Brain microvascular endothelial cell (primary cell): ENCODE measurements around the gene TCF4.

Source experiments
- DNase-seq: peaks from one replicate; pipeline ENCODE4 v3.0.0-alpha.2; 2020
- H3K27ac ChIP-seq: fragments of 250-450 bp; sonication (Bioruptor Pico); 2 replicates; pipeline ENCODE4 v1.5.1; 2020; ENCODE audit warnings: mild to moderate bottlenecking, moderate library complexity
- H3K27me3 ChIP-seq: fragments of 250-450 bp; sonication (Bioruptor Pico); replicated peaks from 2 replicates; pipeline ENCODE4 v1.5.1; 2020; ENCODE audit warnings: mild to moderate bottlenecking
- H3K36me3 ChIP-seq: fragments of 250-450 bp; sonication (Bioruptor Pico); replicated peaks from 2 replicates; pipeline ENCODE4 v1.5.1; 2020; ENCODE audit warnings: mild to moderate bottlenecking
- H3K4me3 ChIP-seq: 2 replicates; pipeline ENCODE4 v1.5.1; 2011; ENCODE audit warnings: low read depth, mild to moderate bottlenecking, control low read depth, low read length, moderate library complexity
- in situ Hi-C: cut with HindIII; loops from 2 replicates; pipeline ENCODE4 v1.10.0; 2017; ENCODE audit warnings: low sequenced_read_pairs, low pct_ligation_motif_present
- TF ChIP-seq, protein P1 (sequence below): IDR thresholded peaks from 2 replicates; pipeline ENCODE4 v1.5.1; 2011; ENCODE audit warnings: low read depth, mild to moderate bottlenecking, moderate library complexity, low read length, control low read depth, inconsistent platforms; ENCODE audit errors: missing control alignments

Gene TCF4

DNA sequence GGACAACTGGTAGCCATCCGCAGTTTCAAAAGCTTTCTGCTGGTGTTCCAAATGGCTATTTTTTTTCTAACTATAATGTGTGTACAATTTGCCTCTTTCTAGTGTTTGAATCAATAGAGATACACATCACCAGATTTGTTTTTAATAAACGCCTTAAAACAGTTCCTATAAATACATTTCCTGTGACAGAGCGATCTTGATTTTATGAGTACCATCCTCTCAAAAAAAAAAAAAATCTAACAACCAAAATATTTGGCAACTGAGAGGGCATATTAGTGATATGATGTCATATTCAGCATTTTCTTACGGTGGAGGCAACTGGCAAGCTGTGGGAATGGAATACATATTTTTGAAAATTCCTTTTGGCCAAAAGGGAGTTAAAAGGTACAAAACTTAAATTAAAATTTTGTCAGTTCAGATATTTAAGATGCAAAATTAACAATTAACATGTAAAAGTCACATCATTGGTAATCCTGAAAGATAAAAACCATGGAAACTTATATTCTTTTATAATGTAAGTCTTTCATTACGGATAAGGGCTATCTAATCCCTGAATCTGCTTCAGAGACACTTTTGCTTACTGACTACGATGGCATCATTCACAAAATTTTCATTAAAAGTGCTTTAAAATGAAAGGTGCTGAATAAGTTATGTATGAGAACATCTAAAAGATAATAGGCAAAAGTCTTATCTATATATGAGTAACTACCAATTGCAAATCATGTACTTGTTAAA lies 268.4 kb downstream of the TCF4 start:
- in situ Hi-C loops, result no loop called here
- peak overlapping the region; percentile 88 for H3K27ac ChIP-seq
- TF ChIP-seq, protein P1, sequence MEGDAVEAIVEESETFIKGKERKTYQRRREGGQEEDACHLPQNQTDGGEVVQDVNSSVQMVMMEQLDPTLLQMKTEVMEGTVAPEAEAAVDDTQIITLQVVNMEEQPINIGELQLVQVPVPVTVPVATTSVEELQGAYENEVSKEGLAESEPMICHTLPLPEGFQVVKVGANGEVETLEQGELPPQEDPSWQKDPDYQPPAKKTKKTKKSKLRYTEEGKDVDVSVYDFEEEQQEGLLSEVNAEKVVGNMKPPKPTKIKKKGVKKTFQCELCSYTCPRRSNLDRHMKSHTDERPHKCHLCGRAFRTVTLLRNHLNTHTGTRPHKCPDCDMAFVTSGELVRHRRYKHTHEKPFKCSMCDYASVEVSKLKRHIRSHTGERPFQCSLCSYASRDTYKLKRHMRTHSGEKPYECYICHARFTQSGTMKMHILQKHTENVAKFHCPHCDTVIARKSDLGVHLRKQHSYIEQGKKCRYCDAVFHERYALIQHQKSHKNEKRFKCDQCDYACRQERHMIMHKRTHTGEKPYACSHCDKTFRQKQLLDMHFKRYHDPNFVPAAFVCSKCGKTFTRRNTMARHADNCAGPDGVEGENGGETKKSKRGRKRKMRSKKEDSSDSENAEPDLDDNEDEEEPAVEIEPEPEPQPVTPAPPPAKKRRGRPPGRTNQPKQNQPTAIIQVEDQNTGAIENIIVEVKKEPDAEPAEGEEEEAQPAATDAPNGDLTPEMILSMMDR, result no peak
- H3K36me3 ChIP-seq, result no peaks in the 10 kb centered on the region
- no peak for DNase-seq
- H3K27me3 ChIP-seq, result no peaks in the 10 kb centered on the region
- peak overlapping the region; percentile 15 for H3K4me3 ChIP-seq

DNA sequence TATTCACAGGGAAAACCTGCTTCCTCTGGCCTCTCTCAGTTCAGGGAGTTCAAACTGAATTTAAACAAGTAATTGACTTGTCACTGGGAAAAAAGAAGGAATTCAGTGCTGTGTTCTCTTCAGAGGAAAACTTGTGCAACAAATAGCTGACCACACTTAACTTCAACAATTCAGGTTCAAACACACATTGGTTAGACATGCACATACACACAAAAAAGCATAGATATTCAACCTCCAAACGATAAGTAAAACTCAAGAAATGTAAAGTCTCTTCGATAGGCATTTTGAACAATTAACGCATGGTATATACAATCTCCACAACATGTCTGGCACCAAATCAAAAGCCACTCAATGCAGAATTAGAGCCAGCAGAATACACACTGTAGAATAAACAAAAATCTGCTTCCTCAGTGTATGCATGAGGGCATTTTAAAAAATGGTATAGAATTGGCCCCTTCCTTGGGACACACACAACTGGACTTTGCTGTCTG lies 269.0 kb downstream of the TCF4 start:
- in situ Hi-C loops, result no loop called here
- Histone ChIP-seq H3K27ac (peak overlapping the region; percentile 88), H3K36me3 (no peaks in the 10 kb centered on the region), H3K4me3 (peak overlapping the region; percentile 6), H3K27me3 (no peaks in the 10 kb centered on the region)
- TF ChIP-seq, protein P1, result no peak
- DNase-seq, result no peak

DNA sequence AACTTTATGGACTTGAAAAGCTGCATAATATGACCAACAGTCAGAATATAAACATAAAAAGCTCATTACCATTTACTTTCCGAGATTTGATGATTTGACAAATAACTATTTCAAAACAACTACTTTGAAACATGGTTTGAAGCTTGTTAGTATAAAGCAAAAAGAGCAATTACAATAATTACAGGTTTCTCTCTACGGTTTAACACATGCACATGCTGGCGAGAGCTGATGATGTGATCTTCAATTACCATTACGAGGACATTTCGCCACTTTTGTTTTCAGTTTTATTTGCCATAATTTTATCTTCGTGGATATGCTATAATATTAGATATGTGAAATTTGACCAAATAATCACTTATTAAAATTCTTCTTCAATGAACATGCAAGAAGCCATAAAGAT lies 270.1 kb downstream of the TCF4 start:
- no peaks in the 10 kb centered on the region for H3K36me3 ChIP-seq
- H3K27me3 ChIP-seq, result no peaks in the 10 kb centered on the region
- no peak overlapping the region for H3K27ac ChIP-seq
- TF ChIP-seq, protein P1, result no peak
- in situ Hi-C loops, result no loop called here
- H3K4me3 ChIP-seq, result no peak overlapping the region
- DNase-seq, result no peak

DNA sequence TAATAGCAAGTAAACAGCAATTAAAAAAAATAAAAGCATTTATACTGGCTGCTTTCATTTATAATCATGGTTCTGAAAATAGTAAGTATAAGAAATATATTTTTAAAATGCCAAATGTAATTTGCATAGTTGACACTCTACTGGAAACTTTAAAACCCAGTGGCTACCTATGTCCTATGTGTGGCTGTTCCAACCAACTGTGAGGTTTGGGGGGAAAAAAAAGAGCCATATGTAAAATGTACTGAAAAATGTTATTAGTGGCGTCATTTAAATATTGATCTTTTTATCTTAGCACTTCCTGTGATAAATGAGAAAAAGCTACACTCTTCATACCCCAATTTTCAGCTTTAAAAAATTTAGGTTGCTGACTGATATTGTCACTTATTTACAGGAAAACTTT lies 270.7 kb downstream of the TCF4 start:
- no peak overlapping the region for H3K27ac ChIP-seq
- no peak for DNase-seq
- in situ Hi-C loops, result no loop called here
- TF ChIP-seq, protein P1, result no peak
- H3K27me3 ChIP-seq, result no peaks in the 10 kb centered on the region
- H3K36me3 ChIP-seq, result no peaks in the 10 kb centered on the region
- H3K4me3 ChIP-seq, result no peak overlapping the region

DNA sequence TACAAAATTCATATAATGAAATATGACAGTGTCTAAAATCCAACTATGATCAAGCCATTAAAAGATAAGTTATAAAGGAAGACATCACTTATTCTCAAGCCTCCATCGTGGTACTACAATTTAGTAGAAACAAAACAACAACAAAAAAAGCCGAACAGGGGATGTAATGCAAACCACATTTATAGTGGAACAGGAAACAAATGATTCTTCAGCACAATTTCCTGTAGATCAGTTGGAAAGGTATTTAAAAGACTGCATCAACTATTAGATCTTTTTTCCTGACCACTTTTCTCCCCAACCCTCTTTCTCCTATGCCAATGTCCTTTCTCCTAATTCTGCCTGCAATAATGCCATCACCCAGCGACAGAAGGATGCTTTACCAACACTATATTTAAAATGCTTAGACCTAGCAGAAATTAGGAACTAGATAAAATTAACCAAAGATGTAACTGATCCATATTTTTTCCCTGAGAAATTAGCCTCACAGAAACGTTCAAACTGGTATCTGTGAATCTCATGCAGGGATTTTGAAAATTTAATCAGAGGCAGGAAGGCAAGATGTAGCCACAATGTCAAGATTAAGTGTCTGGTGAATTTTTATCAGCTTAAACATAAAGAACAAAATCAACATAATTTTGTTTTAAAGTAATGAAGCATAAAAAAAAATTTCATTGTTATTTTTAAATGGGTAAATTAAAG lies 271.4 kb downstream of the TCF4 start:
- Histone ChIP-seq H3K27me3 (no peaks in the 10 kb centered on the region), H3K36me3 (no peaks in the 10 kb centered on the region), H3K4me3 (no peak overlapping the region), H3K27ac (no peak overlapping the region)
- DNase-seq, result no peak
- TF ChIP-seq, protein P1, result no peak
- in situ Hi-C loops, result no loop called here
